ENCODE results near the gene PPP6R2. TPM values are rescaled to one million over a fixed set of nuclear protein-coding genes. Genes with fewer than 3 reads are reported as not detected.

PPP6R2 gene
- polyA plus RNA-seq, 1 donor (not counting 4 experiments of a cell fraction or from before 2014, with no cell fraction given): 19.8 TPM

DNA sequence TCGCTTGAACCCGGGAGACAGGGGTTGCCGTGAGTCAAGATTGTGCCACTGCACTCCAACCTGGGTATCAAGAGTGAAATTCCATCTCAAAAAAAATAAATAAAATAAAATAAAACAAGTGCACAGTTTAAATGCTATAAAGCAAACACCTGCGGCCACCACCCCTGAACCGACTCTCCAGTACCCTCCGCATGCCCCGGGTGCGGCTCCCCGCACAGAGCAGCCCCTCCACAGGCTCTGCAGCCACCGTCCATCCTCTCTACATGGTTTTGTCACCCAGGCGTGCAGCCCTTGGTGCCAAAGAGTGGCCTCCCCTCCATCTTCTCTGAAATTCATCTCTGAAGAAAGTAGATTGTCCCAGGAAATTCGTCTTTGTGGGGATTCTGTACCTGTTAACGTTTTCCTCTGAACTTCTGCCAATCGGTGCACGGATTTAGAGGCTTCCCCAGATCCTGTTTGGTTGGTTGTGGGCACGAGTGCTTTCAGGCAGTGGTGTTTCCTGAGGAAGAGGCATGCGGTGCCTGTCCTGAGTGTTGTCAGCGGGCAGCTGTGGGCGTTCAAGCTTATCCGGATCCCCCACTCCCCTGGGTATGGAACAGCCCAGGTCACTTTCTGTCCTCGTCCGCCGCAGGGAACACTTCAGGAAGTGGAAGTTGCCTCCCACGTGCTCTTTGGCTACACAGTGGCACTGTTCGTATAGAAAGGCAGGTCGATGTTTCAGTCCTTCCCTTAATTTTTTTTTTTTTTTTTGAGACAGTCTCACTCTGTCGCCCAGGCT, 147.6 kb downstream of the PPP6R2 start:
- H3K36me3 ChIP-seq (ENCODE audit: control insufficient read depth in 2 of 2, extremely low read depth in 1 of 2, insufficient read depth in 2 of 2, low read length in 2 of 2): no peaks in the 10 kb centered on the region
- dilution Hi-C loops (cut with MboI; ENCODE audit: extremely low pct_ligation_motif_present, low sequenced_read_pairs): no loop called here

More for the DNA sequence above, 147.6 kb downstream of the PPP6R2 start:
- FAIRE-seq (no peak), DNase-seq (ENCODE audit: low read depth, low spot score) (no peak)
- H3K27ac ChIP-seq (ENCODE audit: control insufficient read depth, insufficient read depth, low read length): no peak overlapping the region
- no peaks in the 10 kb centered on the region for H3K4me1 ChIP-seq (ENCODE audit: control insufficient read depth, extremely low read depth, insufficient read depth, low read length)
- no peaks in the 10 kb centered on the region for H3K79me2 ChIP-seq (ENCODE audit: control insufficient read depth, insufficient read depth, low read length)
- H3K9me1 ChIP-seq (ENCODE audit: control insufficient read depth, extremely low read depth, insufficient read depth, low read length): no peaks in the 10 kb centered on the region
- no peaks in the 10 kb centered on the region for H3K9me3 ChIP-seq (ENCODE audit: control insufficient read depth, low read depth, low read length)
- no peak overlapping the region for H3K4me2 ChIP-seq (ENCODE audit: control insufficient read depth, extremely low read depth, insufficient read depth, low read depth, low read length)
- H3K9ac ChIP-seq (ENCODE audit: control insufficient read depth, extremely low read depth, insufficient read depth, low read length): no peak overlapping the region
- H2AFZ ChIP-seq (ENCODE audit: control insufficient read depth, low read length): no peak overlapping the region
- peaks cover under 1% of the 10 kb centered on the region for H4K20me1 ChIP-seq (ENCODE audit: control insufficient read depth, extremely low read depth, insufficient read depth, low read length)
- no peak overlapping the region for H3K4me3 ChIP-seq (ENCODE audit: control insufficient read depth in 2 of 3, extremely low read depth in 1 of 3, insufficient read depth in 2 of 3, low read depth in 1 of 3, low read length in 3 of 3)
- H3K27me3 ChIP-seq (ENCODE audit: control insufficient read depth, extremely low read depth, insufficient read depth, low read length): peaks cover 8% of the 10 kb centered on the region
- TF ChIP-seq, protein P1, sequence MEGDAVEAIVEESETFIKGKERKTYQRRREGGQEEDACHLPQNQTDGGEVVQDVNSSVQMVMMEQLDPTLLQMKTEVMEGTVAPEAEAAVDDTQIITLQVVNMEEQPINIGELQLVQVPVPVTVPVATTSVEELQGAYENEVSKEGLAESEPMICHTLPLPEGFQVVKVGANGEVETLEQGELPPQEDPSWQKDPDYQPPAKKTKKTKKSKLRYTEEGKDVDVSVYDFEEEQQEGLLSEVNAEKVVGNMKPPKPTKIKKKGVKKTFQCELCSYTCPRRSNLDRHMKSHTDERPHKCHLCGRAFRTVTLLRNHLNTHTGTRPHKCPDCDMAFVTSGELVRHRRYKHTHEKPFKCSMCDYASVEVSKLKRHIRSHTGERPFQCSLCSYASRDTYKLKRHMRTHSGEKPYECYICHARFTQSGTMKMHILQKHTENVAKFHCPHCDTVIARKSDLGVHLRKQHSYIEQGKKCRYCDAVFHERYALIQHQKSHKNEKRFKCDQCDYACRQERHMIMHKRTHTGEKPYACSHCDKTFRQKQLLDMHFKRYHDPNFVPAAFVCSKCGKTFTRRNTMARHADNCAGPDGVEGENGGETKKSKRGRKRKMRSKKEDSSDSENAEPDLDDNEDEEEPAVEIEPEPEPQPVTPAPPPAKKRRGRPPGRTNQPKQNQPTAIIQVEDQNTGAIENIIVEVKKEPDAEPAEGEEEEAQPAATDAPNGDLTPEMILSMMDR (optimal IDR thresholded peaks at IDR 0.05 in 1 of 3, IDR thresholded peaks at IDR 0.05 in 1 of 3, conservative IDR thresholded peaks at IDR 0.05 in 1 of 3; ENCODE audit: extremely low read depth in 1 of 3, insufficient read depth in 2 of 3, low read length in 3 of 3): no peak
- TF ChIP-seq EZH2 (IDR thresholded peaks at IDR 0.05; ENCODE audit: low read length): no peak

Other genes with a start within 250 kb of the PPP6R2 start
- 0.22 to 0.68 TPM (median 0.32 TPM) in 3 replicates for gene PANX2, start 172.6 kb upstream of the PPP6R2 start, polyA plus RNA-seq
- 22.7 to 38.0 TPM (median 31.7 TPM) in 3 replicates for gene TRABD, start 157.4 kb upstream of the PPP6R2 start, polyA plus RNA-seq
- 14.4 to 32.1 TPM (median 22.0 TPM) in 3 replicates for gene SELENOO, start 142.3 kb upstream of the PPP6R2 start, polyA plus RNA-seq
- 10.1 to 19.0 TPM (median 11.6 TPM) in 3 replicates for gene TUBGCP6, start 98.3 kb upstream of the PPP6R2 start, polyA plus RNA-seq
- 4.7 to 12.4 TPM (median 8.2 TPM) in 3 replicates for gene HDAC10, start 92.1 kb upstream of the PPP6R2 start, polyA plus RNA-seq
- 10.1 to 17.9 TPM (median 11.1 TPM) in 3 replicates for gene MAPK12, start 81.6 kb upstream of the PPP6R2 start, polyA plus RNA-seq
- gene MAPK11, start 72.9 kb upstream of the PPP6R2 start, polyA plus RNA-seq: 3.4 to 12.6 TPM (median 4.6 TPM) in 3 replicates
- 44.3 to 90.3 TPM (median 66.2 TPM) in 3 replicates for gene PLXNB2, start 35.7 kb upstream of the PPP6R2 start, polyA plus RNA-seq
- 0.94 to 3.1 TPM (median 1.4 TPM) in 3 replicates for gene DENND6B, start 16.3 kb upstream of the PPP6R2 start, polyA plus RNA-seq
- gene SBF1, start 131.7 kb downstream of the PPP6R2 start, polyA plus RNA-seq: 16.2 to 34.4 TPM (median 25.8 TPM) in 3 replicates
- 0.21 to 0.54 TPM (median 0.27 TPM) in 3 replicates for gene ADM2, start 138.2 kb downstream of the PPP6R2 start, polyA plus RNA-seq
- gene MIOX, start 143.5 kb downstream of the PPP6R2 start, polyA plus RNA-seq: not detected in 3 replicates
- gene LMF2, start 164.4 kb downstream of the PPP6R2 start, polyA plus RNA-seq: 13.2 to 29.4 TPM (median 22.0 TPM) in 3 replicates
- 11.0 to 16.4 TPM (median 11.4 TPM) in 3 replicates for gene NCAPH2, start 164.9 kb downstream of the PPP6R2 start, polyA plus RNA-seq
- gene SCO2, start 182.3 kb downstream of the PPP6R2 start, polyA plus RNA-seq: 1.9 to 4.3 TPM (median 2.4 TPM) in 3 replicates
- gene TYMP, start 186.7 kb downstream of the PPP6R2 start, polyA plus RNA-seq: 25.5 to 121 TPM (median 40.3 TPM) in 3 replicates
- 0.01 to 0.08 TPM in 2 of 3 replicates, not detected in the other for gene KLHDC7B, start 202.6 kb downstream of the PPP6R2 start, polyA plus RNA-seq
- gene SYCE3, start 219.6 kb downstream of the PPP6R2 start, polyA plus RNA-seq: 0.17 to 0.36 TPM in 2 of 3 replicates, not detected in the other
- gene CPT1B, start 235.1 kb downstream of the PPP6R2 start, polyA plus RNA-seq: 10.2 to 14.6 TPM (median 11.0 TPM) in 3 replicates
- 39.5 to 54.9 TPM (median 49.0 TPM) in 3 replicates for gene CHKB, start 239.5 kb downstream of the PPP6R2 start, polyA plus RNA-seq

Measured in keratinocyte (primary cell).